PFSK-1 (cell line): ENCODE results near the gene GBA3.

Experiments used
- POLR2AphosphoS5 ChIP-seq: IDR thresholded peaks from 2 replicates; pipeline ENCODE4 v1.6.1; 2012; ENCODE audit warnings: low read depth, mild to moderate bottlenecking, control low read depth, low read length, moderate library complexity
- TAF1 ChIP-seq: IDR thresholded peaks from 2 replicates; pipeline ENCODE4 v1.6.1; 2012; ENCODE audit warnings: low read length, control low read depth, borderline replicate concordance; ENCODE audit not compliant: insufficient read depth
- TF ChIP-seq, protein P1 (sequence below), 2 experiments: IDR thresholded peaks; 2 replicates each; pipeline versions ENCODE4 v1.6.1 to v1.8.0; 2011 to 2012; ENCODE audit warnings: low read depth in 2 of 2, low read length in 2 of 2, control low read depth in 1 of 2, inconsistent platforms in 1 of 2, mild to moderate bottlenecking in 1 of 2, moderate library complexity in 1 of 2; ENCODE audit not compliant: insufficient read depth in 1 of 2

DNA sequence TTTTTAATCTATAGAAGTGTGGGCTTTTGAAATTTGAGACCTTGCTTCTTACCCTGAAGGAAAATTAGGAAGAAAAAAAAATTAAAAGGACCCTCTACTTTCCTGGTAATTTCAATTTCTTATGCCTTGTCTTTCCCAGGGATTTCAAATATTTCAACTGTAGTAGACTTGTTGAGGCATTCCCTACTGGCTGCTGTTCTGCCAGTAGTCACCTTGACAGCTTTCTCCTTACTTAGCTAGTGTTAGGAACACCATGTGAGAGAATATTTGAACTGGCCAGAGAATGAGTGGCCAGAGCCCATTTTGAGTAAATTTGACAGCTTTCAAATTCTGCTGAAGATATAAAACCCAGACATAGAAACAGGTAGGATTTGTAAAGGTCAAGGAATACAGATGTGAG is 24.0 kb upstream of the GBA3 start:
- TF ChIP-seq TAF1 (no peak), POLR2AphosphoS5 (no peak)
- TF ChIP-seq, protein P1, sequence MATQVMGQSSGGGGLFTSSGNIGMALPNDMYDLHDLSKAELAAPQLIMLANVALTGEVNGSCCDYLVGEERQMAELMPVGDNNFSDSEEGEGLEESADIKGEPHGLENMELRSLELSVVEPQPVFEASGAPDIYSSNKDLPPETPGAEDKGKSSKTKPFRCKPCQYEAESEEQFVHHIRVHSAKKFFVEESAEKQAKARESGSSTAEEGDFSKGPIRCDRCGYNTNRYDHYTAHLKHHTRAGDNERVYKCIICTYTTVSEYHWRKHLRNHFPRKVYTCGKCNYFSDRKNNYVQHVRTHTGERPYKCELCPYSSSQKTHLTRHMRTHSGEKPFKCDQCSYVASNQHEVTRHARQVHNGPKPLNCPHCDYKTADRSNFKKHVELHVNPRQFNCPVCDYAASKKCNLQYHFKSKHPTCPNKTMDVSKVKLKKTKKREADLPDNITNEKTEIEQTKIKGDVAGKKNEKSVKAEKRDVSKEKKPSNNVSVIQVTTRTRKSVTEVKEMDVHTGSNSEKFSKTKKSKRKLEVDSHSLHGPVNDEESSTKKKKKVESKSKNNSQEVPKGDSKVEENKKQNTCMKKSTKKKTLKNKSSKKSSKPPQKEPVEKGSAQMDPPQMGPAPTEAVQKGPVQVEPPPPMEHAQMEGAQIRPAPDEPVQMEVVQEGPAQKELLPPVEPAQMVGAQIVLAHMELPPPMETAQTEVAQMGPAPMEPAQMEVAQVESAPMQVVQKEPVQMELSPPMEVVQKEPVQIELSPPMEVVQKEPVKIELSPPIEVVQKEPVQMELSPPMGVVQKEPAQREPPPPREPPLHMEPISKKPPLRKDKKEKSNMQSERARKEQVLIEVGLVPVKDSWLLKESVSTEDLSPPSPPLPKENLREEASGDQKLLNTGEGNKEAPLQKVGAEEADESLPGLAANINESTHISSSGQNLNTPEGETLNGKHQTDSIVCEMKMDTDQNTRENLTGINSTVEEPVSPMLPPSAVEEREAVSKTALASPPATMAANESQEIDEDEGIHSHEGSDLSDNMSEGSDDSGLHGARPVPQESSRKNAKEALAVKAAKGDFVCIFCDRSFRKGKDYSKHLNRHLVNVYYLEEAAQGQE (IDR thresholded peaks at IDR 0.05; ENCODE audit: insufficient read depth in 1 of 2, low read depth in 2 of 2, low read length in 2 of 2): no peak
